ENCODE measurements around the gene TMTC2.

- TF ChIP-seq MYC (IDR thresholded peaks at IDR 0.05; ENCODE audit: low read depth, low read length) (no peak), POLR2A (IDR thresholded peaks at IDR 0.05; ENCODE audit: low read depth, low read length) (no peak), CTCF (IDR thresholded peaks at IDR 0.05; ENCODE audit: extremely low read depth in 1 of 2, insufficient read depth in 1 of 2, low read depth in 1 of 2, low read length in 2 of 2) (no peak), JUN (IDR thresholded peaks at IDR 0.05; ENCODE audit: borderline replicate concordance, insufficient read depth, insufficient read length, low read depth) (no peak)
These were observed 59.1 kb downstream of the TMTC2 start for GRCh38 chr12:82745807-82746206.
